ENCODE measurements around the gene FEN1.

The FEN1 gene

GRCh38 chr11:61777234-61778090 lies 15.2 kb upstream of the FEN1 start:
- H3K4me3 ChIP-seq = peak overlapping the region; percentile 57
- no peak for DNase-seq (ENCODE audit: low spot score)
- no peak overlapping the region for H3K27ac ChIP-seq
- no peak for TF ChIP-seq CTCF (IDR thresholded peaks at IDR 0.05)

GRCh38 chr11:61778357-61778886 lies 14.3 kb upstream of the FEN1 start:
- H3K27ac ChIP-seq = no peak overlapping the region
- no peak for DNase-seq (ENCODE audit: low spot score)
- no peak overlapping the region for H3K4me3 ChIP-seq
- TF ChIP-seq CTCF (IDR thresholded peaks at IDR 0.05) = no peak

GRCh38 chr11:61778920-61779650 lies 13.6 kb upstream of the FEN1 start:
- no peak for TF ChIP-seq CTCF (IDR thresholded peaks at IDR 0.05)
- Histone ChIP-seq H3K4me3 (no peak overlapping the region), H3K27ac (no peak overlapping the region)
- DNase-seq (ENCODE audit: low spot score) = no peak

GRCh38 chr11:61779666-61780525 lies 12.8 kb upstream of the FEN1 start:
- Histone ChIP-seq H3K27ac (no peak overlapping the region), H3K4me3 (no peak overlapping the region)
- no peak for TF ChIP-seq CTCF (IDR thresholded peaks at IDR 0.05)
- DNase-seq (ENCODE audit: low spot score) = no peak

- no peak for DNase-seq (ENCODE audit: low spot score)
- no peak for TF ChIP-seq CTCF (IDR thresholded peaks at IDR 0.05)
- Histone ChIP-seq H3K27ac (no peak overlapping the region), H3K4me3 (no peak overlapping the region)
Observed at GRCh38 chr11:61780581-61781162, 12.0 kb upstream of the FEN1 start.

- DNase-seq (ENCODE audit: low spot score) = no peak
- Histone ChIP-seq H3K27ac (no peak overlapping the region), H3K4me3 (no peak overlapping the region)
- no peak for TF ChIP-seq CTCF (IDR thresholded peaks at IDR 0.05)
Observed at GRCh38 chr11:61781585-61781984, 11.1 kb upstream of the FEN1 start.

Data from coronary artery (tissue), 2 donors.